Skeletal muscle tissue (tissue), 4 donors: ENCODE data around the gene NIN. TPM values are rescaled to one million over a fixed set of nuclear protein-coding genes. Genes with fewer than 3 reads are reported as not detected.

Experiments used
- H3K27ac ChIP-seq: one replicate; pipeline ENCODE4 v1.7.0; 2013; ENCODE audit warnings: mild to moderate bottlenecking, low read depth, low read length, inconsistent platforms
- H3K27me3 ChIP-seq, 3 donors: one replicate each; pipeline ENCODE4 v1.7.0; 2013; ENCODE audit warnings: low read length in 3 of 3; ENCODE audit not compliant: control insufficient read depth in 3 of 3, insufficient read depth in 3 of 3
- H3K36me3 ChIP-seq, 3 donors: one replicate each; pipeline ENCODE4 v1.7.0; 2013; ENCODE audit warnings: low read length in 3 of 3; ENCODE audit not compliant: control insufficient read depth in 3 of 3, insufficient read depth in 3 of 3
- H3K4me1 ChIP-seq, 3 donors: one replicate each; pipeline ENCODE4 v1.7.0; 2013; ENCODE audit warnings: low read length in 3 of 3, mild to moderate bottlenecking in 3 of 3; ENCODE audit not compliant: control insufficient read depth in 3 of 3, insufficient read depth in 3 of 3
- H3K4me3 ChIP-seq, 3 donors: one replicate each; pipeline ENCODE4 v1.7.0; 2013; ENCODE audit warnings: low read length in 3 of 3
- H3K9ac ChIP-seq, 3 donors: one replicate each; pipeline ENCODE4 v1.7.0; 2013; ENCODE audit warnings: low read length in 3 of 3, mild to moderate bottlenecking in 3 of 3, moderate library complexity in 2 of 3, low read depth in 1 of 3
- H3K9me3 ChIP-seq, 3 donors: one replicate each; pipeline ENCODE4 v1.7.0; 2013; ENCODE audit warnings: low read length in 3 of 3; ENCODE audit not compliant: control insufficient read depth in 3 of 3
- total RNA-seq: library from RNA; depleted of rRNA; stranded (reverse); fragments of >200 nt; gene quantifications from one replicate; pipeline ENCODE4 v1.2.3, GENCODE V29; 2014
- donor health status: Osteomylitis.

NIN gene
- total RNA-seq, 1 donor from 2014 or later = 24.0 TPM

GRCh38 chr14:50756300-50756699, 74.7 kb downstream of the NIN start:
- Histone ChIP-seq H3K9me3 (no peaks in the 10 kb centered on the region), H3K36me3 (peaks cover 20 to 54% (median 49%) of the 10 kb centered on the region in 3 donors), H3K27ac (no peak overlapping the region), H3K4me1 (no peaks in the 10 kb centered on the region), H3K27me3 (no peaks in the 10 kb centered on the region), H3K9ac (no peak overlapping the region), H3K4me3 (no peak overlapping the region)

- Histone ChIP-seq H3K27ac (no peak overlapping the region), H3K4me1 (no peaks in the 10 kb centered on the region), H3K36me3 (peaks cover 17 to 49% (median 36%) of the 10 kb centered on the region in 3 donors), H3K9ac (no peak overlapping the region), H3K4me3 (no peak overlapping the region), H3K27me3 (no peaks in the 10 kb centered on the region), H3K9me3 (no peaks in the 10 kb centered on the region)
Measured at GRCh38 chr14:50750323-50750722, 80.6 kb downstream of the NIN start.

GRCh38 chr14:50745401-50746058, 85.4 kb downstream of the NIN start:
- no peak overlapping the region for H3K27ac ChIP-seq
- peaks cover 9 to 45% (median 31%) of the 10 kb centered on the region in 3 donors for H3K36me3 ChIP-seq
- H3K27me3 ChIP-seq = no peaks in the 10 kb centered on the region
- no peaks in the 10 kb centered on the region for H3K4me1 ChIP-seq
- no peak overlapping the region for H3K9ac ChIP-seq
- H3K9me3 ChIP-seq = no peaks in the 10 kb centered on the region
- H3K4me3 ChIP-seq = no peak overlapping the region

GRCh38 chr14:50744231-50744630, 86.7 kb downstream of the NIN start:
- Histone ChIP-seq H3K27me3 (no peaks in the 10 kb centered on the region), H3K4me3 (no peak overlapping the region), H3K4me1 (peaks cover 1 to 5% (median 3%) of the 10 kb centered on the region in 3 donors), H3K9ac (no peak overlapping the region), H3K9me3 (no peaks in the 10 kb centered on the region), H3K36me3 (peaks cover 8 to 44% (median 29%) of the 10 kb centered on the region in 3 donors), H3K27ac (no peak overlapping the region)

- peaks cover 15 to 53% (median 32%) of the 10 kb centered on the region in 3 donors for H3K36me3 ChIP-seq
- peaks cover 3 to 7% (median 4%) of the 10 kb centered on the region in 3 donors for H3K4me1 ChIP-seq
- H3K27me3 ChIP-seq = no peaks in the 10 kb centered on the region
- H3K4me3 ChIP-seq = no peak overlapping the region
- H3K9me3 ChIP-seq = no peaks in the 10 kb centered on the region
- no peak overlapping the region for H3K9ac ChIP-seq
- H3K27ac ChIP-seq = peak overlapping the region; percentile 19
Measured at GRCh38 chr14:50741567-50741966, 89.4 kb downstream of the NIN start.

- H3K9me3 ChIP-seq = no peaks in the 10 kb centered on the region
- peaks cover 15 to 46% (median 32%) of the 10 kb centered on the region in 3 donors for H3K36me3 ChIP-seq
- no peak overlapping the region for H3K9ac ChIP-seq
- no peaks in the 10 kb centered on the region for H3K27me3 ChIP-seq
- H3K4me1 ChIP-seq = peaks cover 3 to 7% (median 4%) of the 10 kb centered on the region in 3 donors
- peak overlapping the region; percentile 19 for H3K27ac ChIP-seq
- no peak overlapping the region for H3K4me3 ChIP-seq
Measured at GRCh38 chr14:50740856-50741255, 90.1 kb downstream of the NIN start.

GRCh38 chr14:50739186-50739585, 91.8 kb downstream of the NIN start:
- Histone ChIP-seq H3K36me3 (peaks cover 15 to 47% (median 41%) of the 10 kb centered on the region in 3 donors), H3K27ac (peak overlapping the region; percentile 63), H3K27me3 (no peaks in the 10 kb centered on the region), H3K9ac (no peak overlapping the region), H3K4me3 (peak overlapping the region in 1 of 3 donors; percentile 16), H3K4me1 (peaks cover 3 to 7% (median 4%) of the 10 kb centered on the region in 3 donors), H3K9me3 (no peaks in the 10 kb centered on the region)

GRCh38 chr14:50736932-50737419, 94.0 kb downstream of the NIN start:
- H3K36me3 ChIP-seq = peaks cover 9 to 44% (median 41%) of the 10 kb centered on the region in 3 donors
- no peaks in the 10 kb centered on the region for H3K9me3 ChIP-seq
- H3K4me1 ChIP-seq = peaks cover 3 to 7% (median 4%) of the 10 kb centered on the region in 3 donors
- no peak overlapping the region for H3K9ac ChIP-seq
- no peak overlapping the region for H3K4me3 ChIP-seq
- no peak overlapping the region for H3K27ac ChIP-seq
- no peaks in the 10 kb centered on the region for H3K27me3 ChIP-seq

GRCh38 chr14:50734950-50735695, 95.8 kb downstream of the NIN start:
- peaks cover 14 to 53% (median 47%) of the 10 kb centered on the region in 3 donors for H3K36me3 ChIP-seq
- peaks cover 3 to 7% (median 4%) of the 10 kb centered on the region in 3 donors for H3K4me1 ChIP-seq
- no peaks in the 10 kb centered on the region for H3K27me3 ChIP-seq
- H3K9me3 ChIP-seq = no peaks in the 10 kb centered on the region
- no peak overlapping the region for H3K9ac ChIP-seq
- H3K27ac ChIP-seq = no peak overlapping the region
- H3K4me3 ChIP-seq = no peak overlapping the region

GRCh38 chr14:50733494-50733893, 97.5 kb downstream of the NIN start:
- H3K27me3 ChIP-seq = no peaks in the 10 kb centered on the region
- no peaks in the 10 kb centered on the region for H3K9me3 ChIP-seq
- H3K36me3 ChIP-seq = peaks cover 25 to 66% (median 52%) of the 10 kb centered on the region in 3 donors
- H3K4me1 ChIP-seq = no peaks in the 10 kb centered on the region
- no peak overlapping the region for H3K27ac ChIP-seq
- no peak overlapping the region for H3K9ac ChIP-seq
- no peak overlapping the region for H3K4me3 ChIP-seq
